Measurements from ENCODE around the gene RUNX1.

DNA sequence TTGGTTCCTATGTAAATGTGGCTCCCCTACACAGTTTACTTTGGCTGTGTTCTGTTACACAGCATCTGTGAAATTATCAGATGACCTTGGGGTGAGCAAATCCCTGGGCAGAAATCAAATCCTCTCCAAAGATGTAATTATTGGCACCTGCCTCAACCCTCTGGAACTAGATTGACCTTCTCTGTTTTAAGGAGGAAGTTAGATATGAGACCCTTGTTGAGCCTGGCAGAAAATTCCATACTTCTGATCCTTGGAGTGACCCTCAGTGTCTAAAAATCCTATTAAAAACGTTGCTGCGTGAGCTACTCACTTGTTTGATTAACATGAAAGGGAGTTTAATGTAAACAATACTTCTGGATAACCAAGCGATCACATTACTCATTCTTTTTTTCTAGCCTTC lies 258.3 kb downstream of the RUNX1 start:
- TF ChIP-seq, protein P1, sequence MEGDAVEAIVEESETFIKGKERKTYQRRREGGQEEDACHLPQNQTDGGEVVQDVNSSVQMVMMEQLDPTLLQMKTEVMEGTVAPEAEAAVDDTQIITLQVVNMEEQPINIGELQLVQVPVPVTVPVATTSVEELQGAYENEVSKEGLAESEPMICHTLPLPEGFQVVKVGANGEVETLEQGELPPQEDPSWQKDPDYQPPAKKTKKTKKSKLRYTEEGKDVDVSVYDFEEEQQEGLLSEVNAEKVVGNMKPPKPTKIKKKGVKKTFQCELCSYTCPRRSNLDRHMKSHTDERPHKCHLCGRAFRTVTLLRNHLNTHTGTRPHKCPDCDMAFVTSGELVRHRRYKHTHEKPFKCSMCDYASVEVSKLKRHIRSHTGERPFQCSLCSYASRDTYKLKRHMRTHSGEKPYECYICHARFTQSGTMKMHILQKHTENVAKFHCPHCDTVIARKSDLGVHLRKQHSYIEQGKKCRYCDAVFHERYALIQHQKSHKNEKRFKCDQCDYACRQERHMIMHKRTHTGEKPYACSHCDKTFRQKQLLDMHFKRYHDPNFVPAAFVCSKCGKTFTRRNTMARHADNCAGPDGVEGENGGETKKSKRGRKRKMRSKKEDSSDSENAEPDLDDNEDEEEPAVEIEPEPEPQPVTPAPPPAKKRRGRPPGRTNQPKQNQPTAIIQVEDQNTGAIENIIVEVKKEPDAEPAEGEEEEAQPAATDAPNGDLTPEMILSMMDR (IDR thresholded peaks at IDR 0.05 in 8 of 11, conservative IDR thresholded peaks at IDR 0.05 in 3 of 11), result no peak
- TF ChIP-seq POLR2A (IDR thresholded peaks at IDR 0.05), result no peak
- TF ChIP-seq POLR2AphosphoS5 (IDR thresholded peaks at IDR 0.05), result no peak

Data from spleen (tissue), 7 donors.